GM12872 (cell line): ENCODE data around the gene FLOT2.
A peak's percentile ranks its signal among the peaks of the same experiment; 100 is the strongest.

ENCODE experiments used
- CTCF ChIP-seq: IDR thresholded peaks from 3 replicates; pipeline ENCODE4 v1.5.1; 2011; ENCODE audit warnings: low read depth, mild to moderate bottlenecking, low read length, moderate library complexity; ENCODE audit not compliant: insufficient read depth

FLOT2 gene

GRCh38 chr17:28854457-28855335, 42.8 kb downstream of the FLOT2 start, which contains the start of gene ERAL1:
Gene ERAL1, plus strand, starts transcription at chr17:28855016. Its CDS starts 19 bp downstream, at chr17:28855035.
- TF ChIP-seq CTCF: no peak

GRCh38 chr17:28853295-28853694, 44.2 kb downstream of the FLOT2 start:
- no peak for TF ChIP-seq CTCF

- TF ChIP-seq CTCF: no peak
Measured at GRCh38 chr17:28849281-28849680, 48.3 kb downstream of the FLOT2 start.

- peak; percentile 63 for TF ChIP-seq CTCF
Measured at GRCh38 chr17:28848667-28849066, 48.9 kb downstream of the FLOT2 start.

- no peak for TF ChIP-seq CTCF
Measured at GRCh38 chr17:28846231-28846630, 51.3 kb downstream of the FLOT2 start.

GRCh38 chr17:28843816-28844148, 53.8 kb downstream of the FLOT2 start:
- TF ChIP-seq CTCF: no peak

GRCh38 chr17:28842282-28843012, 55.1 kb downstream of the FLOT2 start, which contains the start of gene FAM222B:
Gene FAM222B, minus strand, starts transcription at chr17:28842790. Its CDS starts 76,123 bp downstream, at chr17:28766667.
- no peak for TF ChIP-seq CTCF
